ENCODE data around the gene LVRN.

DNA sequence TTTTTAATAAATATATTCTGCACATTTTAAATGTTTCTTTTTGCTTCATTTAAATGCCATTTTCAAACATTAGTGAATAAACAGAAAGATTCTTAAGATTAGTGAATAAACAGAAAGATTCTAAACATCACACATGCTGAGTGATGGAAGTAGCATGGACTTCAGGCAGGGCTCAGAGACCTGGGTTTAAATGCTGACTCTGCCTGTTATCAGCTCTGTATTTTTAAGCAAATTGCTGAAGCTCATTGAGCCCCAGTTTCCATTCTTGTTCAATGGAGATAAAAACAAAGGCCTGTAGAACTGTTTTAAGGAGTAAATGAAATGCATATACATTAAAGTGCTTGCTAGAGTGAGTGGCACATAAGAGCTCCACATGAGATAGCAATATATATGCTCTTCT is 8.1 kb upstream of the LVRN start:
- no peak for TF ChIP-seq POLR2A (IDR thresholded peaks at IDR 0.05)
- TF ChIP-seq, protein P1, sequence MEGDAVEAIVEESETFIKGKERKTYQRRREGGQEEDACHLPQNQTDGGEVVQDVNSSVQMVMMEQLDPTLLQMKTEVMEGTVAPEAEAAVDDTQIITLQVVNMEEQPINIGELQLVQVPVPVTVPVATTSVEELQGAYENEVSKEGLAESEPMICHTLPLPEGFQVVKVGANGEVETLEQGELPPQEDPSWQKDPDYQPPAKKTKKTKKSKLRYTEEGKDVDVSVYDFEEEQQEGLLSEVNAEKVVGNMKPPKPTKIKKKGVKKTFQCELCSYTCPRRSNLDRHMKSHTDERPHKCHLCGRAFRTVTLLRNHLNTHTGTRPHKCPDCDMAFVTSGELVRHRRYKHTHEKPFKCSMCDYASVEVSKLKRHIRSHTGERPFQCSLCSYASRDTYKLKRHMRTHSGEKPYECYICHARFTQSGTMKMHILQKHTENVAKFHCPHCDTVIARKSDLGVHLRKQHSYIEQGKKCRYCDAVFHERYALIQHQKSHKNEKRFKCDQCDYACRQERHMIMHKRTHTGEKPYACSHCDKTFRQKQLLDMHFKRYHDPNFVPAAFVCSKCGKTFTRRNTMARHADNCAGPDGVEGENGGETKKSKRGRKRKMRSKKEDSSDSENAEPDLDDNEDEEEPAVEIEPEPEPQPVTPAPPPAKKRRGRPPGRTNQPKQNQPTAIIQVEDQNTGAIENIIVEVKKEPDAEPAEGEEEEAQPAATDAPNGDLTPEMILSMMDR (IDR thresholded peaks at IDR 0.05), result no peak
